Ectodermal cell (in vitro differentiated cells): ENCODE measurements around the gene HRH1.

Experiments used
- H3K27ac ChIP-seq: 2 replicates; pipeline ENCODE4 v1.7.0; 2013; ENCODE audit warnings: mild to moderate bottlenecking, low read depth, low read length; ENCODE audit not compliant: insufficient read depth, poor library complexity, severe bottlenecking
- H3K27me3 ChIP-seq: 2 replicates; pipeline ENCODE4 v1.7.0; 2013; ENCODE audit warnings: mild to moderate bottlenecking, low read length; ENCODE audit not compliant: insufficient read depth, control insufficient read depth, poor library complexity, severe bottlenecking
- H3K36me3 ChIP-seq: one replicate; pipeline ENCODE4 v1.7.0; 2013; ENCODE audit warnings: low read length; ENCODE audit not compliant: control insufficient read depth, insufficient read depth
- H3K4me1 ChIP-seq: one replicate; pipeline ENCODE4 v1.7.0; 2013; ENCODE audit warnings: low read length; ENCODE audit not compliant: control insufficient read depth, insufficient read depth
- H3K4me3 ChIP-seq: 2 replicates; pipeline ENCODE4 v1.7.0; 2013; ENCODE audit warnings: low read depth, low read length, control low read depth; ENCODE audit not compliant: insufficient read depth
- H3K9me3 ChIP-seq: 2 replicates; pipeline ENCODE4 v1.7.0; 2013; ENCODE audit warnings: mild to moderate bottlenecking, low read length, moderate library complexity; ENCODE audit not compliant: control insufficient read depth
- WGBS, 2 experiments: methylation state at CpG; one replicate each; pipeline ENCODE4 v1.1.7; 2013; ENCODE audit warnings: missing lambda C conversion rate in 2 of 2; 5-methylcytosine and 5-hydroxymethylcytosine counted together

HRH1 gene

GRCh38 chr3:11236588-11237461, 82.5 kb downstream of the HRH1 start:
- Histone ChIP-seq H3K27me3 (no peaks in the 10 kb centered on the region), H3K27ac (no peak overlapping the region), H3K9me3 (no peaks in the 10 kb centered on the region), H3K4me1 (no peaks in the 10 kb centered on the region), H3K36me3 (no peaks in the 10 kb centered on the region), H3K4me3 (no peak overlapping the region)
- WGBS, 2 experiments = 80 to 84% methylated on average over 7 of the region's 8 CpGs

GRCh38 chr3:11238060-11238459, 83.8 kb downstream of the HRH1 start:
- H3K27ac ChIP-seq = no peak overlapping the region
- no peaks in the 10 kb centered on the region for H3K36me3 ChIP-seq
- H3K4me3 ChIP-seq = no peak overlapping the region
- WGBS, 2 experiments = 94 to 97% methylated on average over 3 of the region's 3 CpGs
- no peaks in the 10 kb centered on the region for H3K9me3 ChIP-seq
- no peaks in the 10 kb centered on the region for H3K4me1 ChIP-seq
- H3K27me3 ChIP-seq = no peaks in the 10 kb centered on the region

GRCh38 chr3:11238880-11239279, 84.6 kb downstream of the HRH1 start:
- H3K9me3 ChIP-seq = no peaks in the 10 kb centered on the region
- no peak overlapping the region for H3K27ac ChIP-seq
- no peaks in the 10 kb centered on the region for H3K36me3 ChIP-seq
- no peaks in the 10 kb centered on the region for H3K4me1 ChIP-seq
- no peak overlapping the region for H3K4me3 ChIP-seq
- H3K27me3 ChIP-seq = no peaks in the 10 kb centered on the region
- 90 to 91% methylated on average over 1 of the region's 1 CpG for WGBS, 2 experiments

- no peaks in the 10 kb centered on the region for H3K9me3 ChIP-seq
- 71 to 74% methylated on average over 1 of the region's 1 CpG for WGBS, 2 experiments
- no peak overlapping the region for H3K27ac ChIP-seq
- H3K27me3 ChIP-seq = no peaks in the 10 kb centered on the region
- no peaks in the 10 kb centered on the region for H3K36me3 ChIP-seq
- H3K4me1 ChIP-seq = no peaks in the 10 kb centered on the region
- H3K4me3 ChIP-seq = no peak overlapping the region
Measured at GRCh38 chr3:11239796-11240195, 85.5 kb downstream of the HRH1 start.

- WGBS, 2 experiments = 96 to 97% methylated on average over 1 of the region's 1 CpG
- Histone ChIP-seq H3K27me3 (no peaks in the 10 kb centered on the region), H3K4me3 (no peak overlapping the region), H3K27ac (no peak overlapping the region), H3K4me1 (no peaks in the 10 kb centered on the region), H3K36me3 (no peaks in the 10 kb centered on the region), H3K9me3 (no peaks in the 10 kb centered on the region)
Measured at GRCh38 chr3:11240496-11240895, 86.2 kb downstream of the HRH1 start.

- Histone ChIP-seq H3K4me1 (no peaks in the 10 kb centered on the region), H3K36me3 (no peaks in the 10 kb centered on the region), H3K4me3 (no peak overlapping the region), H3K9me3 (no peaks in the 10 kb centered on the region), H3K27me3 (no peaks in the 10 kb centered on the region), H3K27ac (no peak overlapping the region)
- 87 to 100% methylated on average over 1 of the region's 1 CpG for WGBS, 2 experiments
Measured at GRCh38 chr3:11244121-11244677, 89.9 kb downstream of the HRH1 start.

GRCh38 chr3:11245276-11245675, 91.0 kb downstream of the HRH1 start:
- no peaks in the 10 kb centered on the region for H3K9me3 ChIP-seq
- no peaks in the 10 kb centered on the region for H3K4me1 ChIP-seq
- H3K27ac ChIP-seq = no peak overlapping the region
- WGBS, 2 experiments = 90 to 92% methylated on average over 8 of the region's 8 CpGs
- H3K4me3 ChIP-seq = no peak overlapping the region
- no peaks in the 10 kb centered on the region for H3K27me3 ChIP-seq
- H3K36me3 ChIP-seq = no peaks in the 10 kb centered on the region

- H3K9me3 ChIP-seq = no peaks in the 10 kb centered on the region
- no peaks in the 10 kb centered on the region for H3K36me3 ChIP-seq
- H3K27me3 ChIP-seq = no peaks in the 10 kb centered on the region
- 92 to 93% methylated on average over 6 of the region's 6 CpGs for WGBS, 2 experiments
- H3K27ac ChIP-seq = no peak overlapping the region
- H3K4me3 ChIP-seq = no peak overlapping the region
- H3K4me1 ChIP-seq = no peaks in the 10 kb centered on the region
Measured at GRCh38 chr3:11245827-11246662, 91.8 kb downstream of the HRH1 start.

- WGBS, 2 experiments = 86 to 100% methylated on average over 1 to 2 of the region's 2 CpGs
- Histone ChIP-seq H3K27me3 (no peaks in the 10 kb centered on the region), H3K4me1 (no peaks in the 10 kb centered on the region), H3K4me3 (no peak overlapping the region), H3K9me3 (no peaks in the 10 kb centered on the region), H3K36me3 (no peaks in the 10 kb centered on the region), H3K27ac (no peak overlapping the region)
Measured at GRCh38 chr3:11246663-11246970, 92.3 kb downstream of the HRH1 start.

- no peaks in the 10 kb centered on the region for H3K4me1 ChIP-seq
Measured at GRCh38 chr3:11247362-11247761, 93.1 kb downstream of the HRH1 start.

More at GRCh38 chr3:11247362-11247761, 93.1 kb downstream of the HRH1 start:
- no peaks in the 10 kb centered on the region for H3K27me3 ChIP-seq
- H3K4me3 ChIP-seq = no peak overlapping the region
- no peaks in the 10 kb centered on the region for H3K9me3 ChIP-seq
- no peak overlapping the region for H3K27ac ChIP-seq
- 90 to 94% methylated on average over 7 of the region's 8 CpGs for WGBS, 2 experiments
- no peaks in the 10 kb centered on the region for H3K36me3 ChIP-seq
